Nephron progenitor cell (in vitro differentiated cells): ENCODE results near the gene PTCD2.
"Not testable (repeated sequence)": the region's sequence is repeated elsewhere in the genome, so short reads cannot be mapped to it uniquely, and the experiment has no call there.

Experiments
- DNase-seq: peaks from one replicate; pipeline ENCODE4 v3.0.0; 2021
- H3K27ac Mint-ChIP-seq: 2 replicates; pipeline ENCODE4 v1.8.0; 2021; ENCODE audit warnings: mild to moderate bottlenecking, moderate library complexity, mixed read lengths
- H3K27me3 Mint-ChIP-seq: 2 replicates; pipeline ENCODE4 v1.8.0; 2021; ENCODE audit warnings: mild to moderate bottlenecking, low read depth, mixed read lengths; ENCODE audit not compliant: poor library complexity
- H3K36me3 Mint-ChIP-seq: 2 replicates; pipeline ENCODE4 v1.8.0; 2021; ENCODE audit warnings: low read depth, mixed read lengths
- H3K4me1 Mint-ChIP-seq: 2 replicates; pipeline ENCODE4 v1.8.0; 2021; ENCODE audit warnings: mixed read lengths
- H3K4me3 Mint-ChIP-seq: 2 replicates; pipeline ENCODE4 v1.8.0; 2021; ENCODE audit warnings: mild to moderate bottlenecking, moderate library complexity, mixed read lengths
- H3K9me3 Mint-ChIP-seq: 2 replicates; pipeline ENCODE4 v1.8.0; 2021; ENCODE audit warnings: mild to moderate bottlenecking, moderate library complexity, mixed read lengths
- TF ChIP-seq, protein P1 (sequence below): fragments of 200-600 bp; sonication (generic); IDR thresholded peaks from 2 replicates; pipeline ENCODE4 v1.5.0; 2021; ENCODE audit warnings: antibody characterized with exemption

The PTCD2 gene

DNA sequence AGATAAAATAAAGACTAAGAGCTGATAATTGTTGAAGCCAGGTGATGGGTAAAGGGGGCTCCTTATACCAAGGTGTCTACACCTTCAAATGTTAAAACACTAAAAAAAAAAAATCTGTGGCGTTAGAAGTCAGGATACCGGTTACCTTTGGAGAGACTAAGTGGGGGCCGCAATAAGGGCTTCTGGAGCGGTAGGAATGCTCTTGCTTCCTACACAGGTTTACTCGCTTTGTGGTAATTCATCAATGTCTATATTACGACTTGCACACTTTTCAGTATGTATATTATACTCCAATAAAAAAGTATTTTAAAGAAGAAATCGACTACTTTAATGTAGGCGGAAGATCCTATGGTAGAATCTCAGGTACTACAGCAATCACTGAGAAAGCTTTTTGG lies 12.6 kb upstream of the PTCD2 start:
- TF ChIP-seq, protein P1, sequence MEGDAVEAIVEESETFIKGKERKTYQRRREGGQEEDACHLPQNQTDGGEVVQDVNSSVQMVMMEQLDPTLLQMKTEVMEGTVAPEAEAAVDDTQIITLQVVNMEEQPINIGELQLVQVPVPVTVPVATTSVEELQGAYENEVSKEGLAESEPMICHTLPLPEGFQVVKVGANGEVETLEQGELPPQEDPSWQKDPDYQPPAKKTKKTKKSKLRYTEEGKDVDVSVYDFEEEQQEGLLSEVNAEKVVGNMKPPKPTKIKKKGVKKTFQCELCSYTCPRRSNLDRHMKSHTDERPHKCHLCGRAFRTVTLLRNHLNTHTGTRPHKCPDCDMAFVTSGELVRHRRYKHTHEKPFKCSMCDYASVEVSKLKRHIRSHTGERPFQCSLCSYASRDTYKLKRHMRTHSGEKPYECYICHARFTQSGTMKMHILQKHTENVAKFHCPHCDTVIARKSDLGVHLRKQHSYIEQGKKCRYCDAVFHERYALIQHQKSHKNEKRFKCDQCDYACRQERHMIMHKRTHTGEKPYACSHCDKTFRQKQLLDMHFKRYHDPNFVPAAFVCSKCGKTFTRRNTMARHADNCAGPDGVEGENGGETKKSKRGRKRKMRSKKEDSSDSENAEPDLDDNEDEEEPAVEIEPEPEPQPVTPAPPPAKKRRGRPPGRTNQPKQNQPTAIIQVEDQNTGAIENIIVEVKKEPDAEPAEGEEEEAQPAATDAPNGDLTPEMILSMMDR: no peak
- Mint-ChIP-seq H3K4me1 (peaks cover 30% of the 10 kb centered on the region), H3K27ac (peak overlapping the region; percentile 98), H3K36me3 (peaks cover 51% of the 10 kb centered on the region), H3K27me3 (no peaks in the 10 kb centered on the region), H3K4me3 (peak overlapping the region; percentile 91), H3K9me3 (peaks cover 13% of the 10 kb centered on the region)
- no peak for DNase-seq

DNA sequence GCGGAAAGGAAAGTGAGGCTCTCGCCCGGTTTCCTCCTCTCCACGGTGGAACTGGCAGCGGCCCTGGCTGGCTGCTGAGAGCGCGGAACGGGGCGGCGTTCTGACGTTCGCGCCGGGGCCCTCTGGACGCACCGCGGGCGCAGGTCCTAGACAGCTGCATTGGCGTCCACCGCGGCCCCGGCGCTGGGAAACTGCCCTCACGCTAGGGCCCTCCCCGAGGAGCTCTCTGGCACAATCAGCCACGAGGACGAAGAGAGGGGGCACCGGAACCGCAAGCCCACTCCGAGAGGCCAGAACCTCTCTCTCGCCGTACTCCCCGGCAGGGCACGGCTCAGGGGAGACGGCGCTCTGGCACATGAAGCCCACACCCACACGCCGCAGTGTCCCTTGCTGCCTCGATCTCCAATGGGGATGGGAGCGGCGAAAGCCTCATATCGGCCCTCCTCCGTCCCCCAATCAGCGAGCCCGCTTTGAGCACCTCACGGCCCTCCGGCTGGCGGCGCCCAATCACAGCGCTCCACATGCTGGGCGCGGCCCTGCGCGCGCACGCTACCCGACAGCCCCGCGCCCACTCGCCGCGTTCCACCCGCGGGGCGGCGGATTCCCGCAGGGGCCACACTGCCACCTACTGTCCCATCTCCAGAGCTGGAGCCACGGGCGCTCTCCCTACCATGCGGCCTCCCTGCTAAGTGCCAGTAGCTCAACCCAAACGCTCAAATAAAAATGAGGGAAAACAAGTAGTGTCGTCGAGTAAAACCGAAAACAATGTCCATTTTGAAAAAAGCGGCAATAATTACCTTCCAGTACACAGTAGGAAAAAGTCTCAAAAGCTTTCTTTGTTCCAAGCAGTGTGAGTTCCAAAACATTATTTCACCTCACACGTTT lies 12.0 kb upstream of the PTCD2 start:
- TF ChIP-seq, protein P1: peak; percentile 66
- Mint-ChIP-seq H3K9me3 (peaks cover 8% of the 10 kb centered on the region), H3K27me3 (no peaks in the 10 kb centered on the region), H3K27ac (peak overlapping the region; percentile 98), H3K4me1 (peaks cover 28% of the 10 kb centered on the region), H3K4me3 (peak overlapping the region; percentile 91), H3K36me3 (peaks cover 50% of the 10 kb centered on the region)
- peak; percentile 92 for DNase-seq

DNA sequence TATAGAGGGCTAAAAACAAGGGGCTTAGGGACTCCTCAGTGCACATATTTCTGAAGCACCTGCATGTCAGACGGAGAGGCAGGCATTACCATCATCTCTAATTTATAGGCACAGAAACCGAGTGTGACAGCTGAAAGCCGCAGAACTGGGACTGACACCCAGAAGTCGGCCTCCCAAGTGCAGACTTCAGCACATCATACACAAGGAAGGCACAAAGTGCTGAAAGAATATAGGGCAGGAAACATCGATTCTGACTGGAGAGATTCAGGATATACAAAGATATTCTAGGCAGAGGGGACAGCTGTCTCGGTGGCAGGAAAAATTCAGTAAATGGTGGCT lies 11.4 kb upstream of the PTCD2 start:
- H3K4me1 Mint-ChIP-seq: peaks cover 28% of the 10 kb centered on the region
- no peaks in the 10 kb centered on the region for H3K27me3 Mint-ChIP-seq
- TF ChIP-seq, protein P1: no peak
- peaks cover 48% of the 10 kb centered on the region for H3K36me3 Mint-ChIP-seq
- H3K9me3 Mint-ChIP-seq: peaks cover 2% of the 10 kb centered on the region
- peak overlapping the region; percentile 98 for H3K27ac Mint-ChIP-seq
- no peak for DNase-seq
- peak overlapping the region; percentile 91 for H3K4me3 Mint-ChIP-seq

DNA sequence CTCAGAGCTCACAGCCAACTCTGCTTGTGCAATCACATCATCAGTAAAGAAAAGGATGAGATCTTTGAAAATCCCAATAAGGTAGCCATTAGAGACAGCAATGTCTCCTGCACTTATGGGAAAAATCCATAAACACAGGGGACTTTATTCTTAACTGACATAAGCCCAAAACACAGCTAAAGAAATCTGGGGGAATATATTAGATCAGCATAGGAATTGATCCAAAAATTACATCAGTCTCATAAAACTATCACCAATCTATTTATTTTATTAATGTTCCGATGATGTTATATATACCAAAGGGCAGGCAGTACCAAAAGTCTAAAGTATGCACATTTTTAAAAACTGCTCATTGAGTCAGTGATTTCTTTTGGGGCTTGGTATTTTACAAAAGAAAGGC lies 7.0 kb upstream of the PTCD2 start:
- H3K27me3 Mint-ChIP-seq: no peaks in the 10 kb centered on the region
- TF ChIP-seq, protein P1: no peak
- no peak overlapping the region for H3K4me3 Mint-ChIP-seq
- no peak overlapping the region for H3K27ac Mint-ChIP-seq
- no peaks in the 10 kb centered on the region for H3K9me3 Mint-ChIP-seq
- H3K4me1 Mint-ChIP-seq: peaks cover 8% of the 10 kb centered on the region
- peaks cover 68% of the 10 kb centered on the region for H3K36me3 Mint-ChIP-seq
- no peak for DNase-seq

DNA sequence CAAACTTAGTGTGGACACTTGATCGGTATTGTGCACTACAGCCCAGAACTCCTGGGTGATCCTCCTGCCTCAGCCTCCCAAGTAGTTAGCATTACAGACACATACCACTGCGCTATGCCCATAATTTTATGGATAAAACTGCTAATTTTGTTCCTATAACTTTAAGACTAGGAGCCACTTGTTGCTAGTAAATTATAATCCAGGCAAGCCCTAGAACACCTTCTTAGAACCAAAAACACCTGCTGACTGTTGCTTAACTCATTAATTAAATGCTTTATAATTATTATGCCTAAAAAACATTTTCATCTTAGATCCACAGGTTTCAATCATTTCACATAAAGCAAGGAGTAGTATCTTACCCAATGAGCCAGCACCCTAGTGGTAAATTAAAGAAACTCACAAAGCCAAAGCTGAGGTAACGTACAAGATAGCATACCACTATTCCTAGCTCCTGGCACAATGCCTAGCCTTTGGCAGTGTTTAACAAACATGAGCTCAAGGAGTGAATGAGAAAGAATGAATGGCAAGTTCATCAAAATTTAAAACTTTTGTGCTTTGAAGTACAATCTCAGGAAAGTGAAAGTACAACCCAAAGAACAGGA lies 5.5 kb upstream of the PTCD2 start:
- H3K36me3 Mint-ChIP-seq: peaks cover 61% of the 10 kb centered on the region
- peaks cover 9% of the 10 kb centered on the region for H3K4me1 Mint-ChIP-seq
- no peak overlapping the region for H3K27ac Mint-ChIP-seq
- no peaks in the 10 kb centered on the region for H3K27me3 Mint-ChIP-seq
- DNase-seq: no peak
- TF ChIP-seq, protein P1: no peak
- H3K4me3 Mint-ChIP-seq: no peak overlapping the region
- H3K9me3 Mint-ChIP-seq: no peaks in the 10 kb centered on the region

DNA sequence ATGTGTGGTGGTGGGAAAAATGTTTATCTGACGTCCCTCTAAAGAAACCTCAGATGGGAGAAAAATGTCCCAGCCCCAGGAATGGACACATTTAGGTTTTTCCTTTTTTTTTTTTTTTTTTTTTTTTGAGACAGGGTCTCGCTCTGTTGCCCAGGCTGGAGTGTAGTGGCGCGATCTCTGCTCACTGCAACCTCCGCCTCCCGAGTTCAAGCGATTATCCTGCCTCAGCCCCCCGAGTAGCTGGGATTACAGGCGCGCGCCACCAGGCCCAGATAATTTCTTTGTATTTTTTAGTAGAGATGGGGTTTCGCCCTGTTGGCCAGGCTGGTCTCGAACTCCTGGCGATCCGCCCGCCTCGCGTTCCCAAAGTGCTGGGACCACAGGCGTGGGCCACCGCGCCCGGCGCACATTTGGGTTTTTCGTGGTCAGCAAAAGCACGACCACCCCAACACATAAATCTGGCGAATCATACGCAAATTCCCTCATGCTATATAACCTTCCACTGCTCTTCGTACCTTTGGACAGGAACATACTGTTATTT lies 668 bp upstream of the PTCD2 start:
- H3K36me3 Mint-ChIP-seq: peaks cover 44% of the 10 kb centered on the region
- not testable (repeated sequence) for H3K27me3 Mint-ChIP-seq, H3K9me3 Mint-ChIP-seq
- peak; percentile 37 for DNase-seq
- peak overlapping the region; percentile 99 for H3K27ac Mint-ChIP-seq
- peak overlapping the region; percentile 100 for H3K4me3 Mint-ChIP-seq
- H3K4me1 Mint-ChIP-seq: peaks cover 23% of the 10 kb centered on the region
